Fibroblast of peridontal ligament (primary cell): ENCODE results near the gene TAF5L.
A peak's percentile ranks its signal among the peaks of the same experiment; 100 is the strongest.
"Not testable (repeated sequence)": the region's sequence is repeated elsewhere in the genome, so short reads cannot be mapped to it uniquely, and the experiment has no call there.

Source experiments
- DNase-seq: peaks from one replicate; pipeline ENCODE4 v3.0.0-alpha.2; 2010; ENCODE audit errors: extremely low read depth

The TAF5L gene

DNA sequence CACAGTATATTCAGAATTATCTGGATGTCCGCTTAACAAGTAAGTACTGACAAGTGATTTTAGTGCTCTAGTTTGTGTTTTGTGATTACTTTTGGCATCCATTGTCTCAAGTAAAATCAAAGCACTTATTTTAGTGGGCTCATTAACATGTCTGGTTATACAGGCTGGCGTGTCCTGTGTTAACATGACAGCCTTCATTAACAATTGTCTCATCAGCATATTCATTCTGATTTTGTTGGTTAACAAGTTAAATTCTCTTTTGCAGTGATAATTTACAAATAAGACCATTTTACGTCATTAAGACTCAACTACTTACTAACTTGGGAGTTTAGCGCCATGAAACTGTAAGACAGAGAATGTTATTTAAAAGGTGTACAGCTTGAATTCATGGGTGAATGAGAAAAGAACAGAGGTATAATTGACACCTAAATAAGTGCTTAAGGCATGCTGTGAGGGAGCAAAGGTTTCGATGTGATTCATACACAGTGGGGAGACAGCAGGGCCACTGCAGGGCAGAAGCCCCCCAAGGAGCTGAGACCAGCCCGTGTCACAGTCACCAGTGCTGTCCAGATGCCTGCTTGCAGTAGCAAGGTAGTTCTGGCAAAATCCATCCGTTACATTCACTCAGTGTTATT lies 22.4 kb downstream of the TAF5L start:
- no peak for DNase-seq

DNA sequence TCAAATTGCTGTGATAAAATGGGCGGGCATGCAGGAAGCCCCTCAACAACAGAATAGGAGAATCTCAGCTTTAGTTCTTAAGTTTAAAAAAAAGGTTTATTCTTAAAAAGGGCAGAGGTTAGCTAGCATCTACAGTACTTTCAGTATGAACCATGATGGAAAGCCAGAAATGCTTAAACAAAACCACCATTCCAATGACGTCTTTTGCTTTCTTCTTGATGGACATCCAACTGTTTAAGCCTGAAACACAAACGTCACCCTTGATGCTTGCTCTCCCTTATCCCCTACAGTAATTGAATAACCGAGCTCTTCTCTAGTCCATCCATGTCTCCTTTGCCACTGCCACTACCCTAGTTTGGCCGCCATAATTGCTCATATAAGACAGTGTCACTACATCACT lies 25.7 kb downstream of the TAF5L start:
- DNase-seq, result no peak

GRCh38 chr1:229599218-229599954 lies 26.5 kb downstream of the TAF5L start:
- no peak for DNase-seq

GRCh38 chr1:229597877-229598276 lies 28.0 kb downstream of the TAF5L start:
- peak; percentile 36 for DNase-seq

DNA sequence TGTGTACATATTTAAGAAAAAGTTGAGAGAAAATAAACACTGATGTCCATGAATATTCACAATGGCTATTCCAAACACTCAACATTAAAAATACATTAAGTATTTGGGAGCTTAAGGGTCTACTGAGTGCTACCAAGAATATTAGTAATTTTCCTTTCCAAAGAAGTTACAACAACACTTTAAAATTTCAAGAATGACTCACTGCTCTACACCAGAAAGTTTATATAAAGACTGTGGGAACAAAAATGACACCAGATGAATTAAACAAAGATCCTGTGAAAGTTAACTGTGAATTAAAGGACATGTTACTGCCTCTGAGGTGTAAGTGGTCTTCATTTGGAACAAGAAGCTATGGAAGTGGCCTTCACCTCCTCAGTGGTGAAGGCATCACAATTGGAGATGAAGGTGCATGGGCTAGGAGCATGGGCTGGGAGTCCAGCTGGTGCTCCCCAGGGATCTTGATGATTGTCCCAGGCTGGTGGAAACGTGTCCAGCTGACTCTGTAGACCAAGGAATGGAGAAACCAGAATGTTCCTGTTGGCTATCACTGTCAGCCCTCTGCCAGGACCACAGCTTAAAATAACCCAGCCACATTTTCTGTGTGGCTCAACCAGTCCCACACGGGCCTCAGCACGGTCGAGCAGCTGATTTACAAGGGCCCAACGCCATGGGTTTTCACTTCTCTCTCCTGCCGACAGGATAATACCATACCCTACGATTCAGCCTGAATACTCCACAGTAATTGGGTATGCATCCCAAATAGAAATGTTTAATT lies 28.8 kb downstream of the TAF5L start:
- DNase-seq, result peak; percentile 80

DNA sequence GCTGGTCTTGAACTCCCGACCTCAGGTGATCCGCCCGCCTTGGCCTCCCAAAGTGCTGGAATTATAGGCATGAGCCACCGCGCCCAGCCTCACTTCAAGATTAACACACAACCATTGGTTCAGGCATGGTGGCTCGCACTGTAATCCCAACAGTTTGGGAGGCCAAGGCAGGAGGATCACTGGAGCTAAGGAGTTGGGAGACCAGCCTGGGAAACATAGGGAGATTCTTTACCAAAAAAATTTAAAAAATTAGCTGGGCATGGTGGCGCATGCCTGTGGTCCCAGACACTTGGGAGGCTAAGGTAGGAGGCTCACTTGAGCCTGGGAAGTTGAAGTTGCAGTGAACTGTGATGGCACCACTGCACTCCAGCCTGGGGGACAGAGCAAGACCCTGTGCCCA lies 30.0 kb downstream of the TAF5L start:
- DNase-seq, result not testable (repeated sequence)

DNA sequence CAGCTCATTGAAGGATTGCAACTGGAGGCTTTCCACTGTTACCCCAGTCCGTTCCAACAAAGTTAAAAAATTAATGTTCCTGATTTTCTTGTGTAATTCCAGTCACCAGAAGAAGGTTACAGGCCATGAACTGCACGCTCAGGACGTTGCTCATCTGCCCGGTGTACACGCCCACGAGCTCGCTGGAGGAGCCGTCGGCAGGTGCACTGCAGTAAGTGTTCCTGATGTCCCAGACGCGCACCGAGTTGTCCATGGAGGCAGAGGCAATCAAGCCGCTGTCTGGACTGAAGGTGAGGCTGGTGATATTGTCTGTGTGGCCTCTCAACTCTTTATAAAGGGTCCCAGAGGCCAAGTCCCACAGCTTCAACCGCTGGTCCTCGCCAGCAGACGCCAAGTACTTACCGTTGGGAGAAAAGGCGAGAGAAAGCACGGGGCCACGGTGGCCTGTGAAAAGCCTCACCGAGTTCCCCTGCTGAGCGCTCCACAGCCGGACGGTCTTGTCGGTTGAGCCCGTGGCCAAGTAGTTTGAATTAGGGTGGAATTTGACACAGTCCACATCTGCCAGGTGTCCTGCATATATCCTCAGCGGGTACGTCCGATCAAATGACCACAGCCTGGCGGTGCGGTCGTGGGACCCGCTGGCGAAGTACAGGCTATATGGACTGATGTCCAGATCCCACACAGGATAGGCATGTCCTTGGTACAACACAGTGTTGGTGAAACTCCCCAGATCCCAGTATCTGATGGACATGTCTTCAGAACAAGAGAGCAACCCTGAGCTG lies 31.5 kb downstream of the TAF5L start:
- DNase-seq, result no peak

GRCh38 chr1:229593800-229594199 lies 32.1 kb downstream of the TAF5L start:
- no peak for DNase-seq

GRCh38 chr1:229590119-229590518 lies 35.8 kb downstream of the TAF5L start:
- DNase-seq, result no peak

- DNase-seq, result no peak
Measured at GRCh38 chr1:229585338-229585737, 40.6 kb downstream of the TAF5L start.

DNA sequence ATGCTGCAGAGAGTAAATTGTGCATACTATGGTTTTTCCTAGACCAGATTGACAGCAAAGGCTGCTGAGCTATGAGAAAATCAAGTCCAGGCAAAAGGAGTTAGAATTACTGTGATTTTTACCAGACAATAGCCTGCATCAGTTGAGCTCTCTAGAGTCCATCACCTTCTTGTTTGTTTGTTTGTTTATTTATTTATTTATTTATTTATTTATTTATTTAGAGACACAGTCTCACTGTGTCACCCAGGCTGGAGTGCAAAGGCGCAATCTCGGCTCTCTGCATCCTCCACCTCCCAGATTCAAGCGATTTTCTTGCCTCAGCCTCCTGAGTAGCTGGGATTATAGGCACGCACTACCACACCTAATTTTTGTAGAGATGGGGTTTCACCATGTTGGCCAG lies 43.2 kb downstream of the TAF5L start:
- no peak for DNase-seq

DNA sequence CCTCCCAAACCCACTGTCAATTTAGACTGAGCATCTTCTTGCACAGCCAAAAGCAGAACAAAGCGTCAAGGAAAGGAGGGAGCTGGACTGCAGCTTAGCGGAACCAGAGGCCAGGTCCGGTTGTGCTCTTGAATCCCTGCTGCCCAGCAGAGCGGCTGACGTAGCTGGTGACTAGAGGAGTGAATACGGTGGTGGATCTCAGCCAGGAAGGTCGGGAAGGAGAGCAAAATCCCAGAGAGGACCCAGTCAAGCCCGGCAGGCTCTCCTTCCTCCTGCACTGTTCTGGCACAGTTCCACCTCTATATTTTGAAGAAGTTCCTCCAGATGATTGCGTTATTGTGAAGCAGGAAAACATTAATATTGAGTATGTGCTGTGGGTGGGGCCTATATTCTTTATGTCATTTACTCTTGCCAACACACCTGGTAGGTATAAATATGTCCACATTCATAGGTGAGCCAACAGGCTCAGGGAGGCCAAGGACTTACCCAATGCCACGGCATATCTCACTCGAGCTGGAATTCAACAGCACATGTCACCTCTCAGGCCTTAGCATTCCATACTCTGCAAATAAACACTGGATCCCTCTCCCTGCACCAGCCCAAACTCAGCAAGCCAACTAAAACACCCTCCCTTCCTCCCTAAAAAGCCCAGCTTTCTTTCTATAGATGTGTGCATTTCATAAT lies 43.8 kb downstream of the TAF5L start:
- no peak for DNase-seq

GRCh38 chr1:229581485-229581884 lies 44.4 kb downstream of the TAF5L start:
- no peak for DNase-seq

DNA sequence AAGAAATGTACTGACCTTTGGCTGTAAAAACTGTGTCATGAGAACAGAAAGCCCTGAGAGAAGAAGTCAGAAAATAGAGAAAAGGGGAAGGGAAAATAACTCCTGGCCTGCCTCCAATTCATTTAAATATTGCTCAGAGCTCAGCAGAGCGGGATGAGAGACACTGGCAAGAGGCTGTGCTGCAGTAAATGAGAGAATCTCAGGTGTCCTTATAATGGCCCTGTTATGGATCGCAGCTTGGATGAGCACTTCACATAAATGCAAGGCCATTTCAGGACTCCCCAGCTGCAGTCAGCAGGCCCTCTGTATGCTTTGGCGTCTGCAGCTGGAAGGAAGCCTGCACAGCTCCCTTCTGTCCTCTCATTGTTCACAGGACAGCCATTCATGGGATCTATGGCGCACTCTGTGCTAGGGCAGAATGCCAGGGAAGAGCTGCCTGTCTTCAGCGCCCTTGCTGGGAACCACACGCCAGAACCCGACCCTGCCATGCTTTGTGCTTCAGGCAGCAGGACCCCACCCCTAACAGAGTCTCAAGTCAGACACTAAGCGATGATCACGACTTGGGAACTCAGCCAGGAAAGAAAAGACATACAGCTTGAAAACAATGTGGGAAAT lies 46.8 kb downstream of the TAF5L start:
- DNase-seq, result peak; percentile 15

GRCh38 chr1:229578168-229579058 lies 47.5 kb downstream of the TAF5L start:
- no peak for DNase-seq

- DNase-seq, result no peak
Measured at GRCh38 chr1:229574679-229575442, 51.1 kb downstream of the TAF5L start.

GRCh38 chr1:229572286-229572685 lies 53.6 kb downstream of the TAF5L start:
- DNase-seq, result no peak

DNA sequence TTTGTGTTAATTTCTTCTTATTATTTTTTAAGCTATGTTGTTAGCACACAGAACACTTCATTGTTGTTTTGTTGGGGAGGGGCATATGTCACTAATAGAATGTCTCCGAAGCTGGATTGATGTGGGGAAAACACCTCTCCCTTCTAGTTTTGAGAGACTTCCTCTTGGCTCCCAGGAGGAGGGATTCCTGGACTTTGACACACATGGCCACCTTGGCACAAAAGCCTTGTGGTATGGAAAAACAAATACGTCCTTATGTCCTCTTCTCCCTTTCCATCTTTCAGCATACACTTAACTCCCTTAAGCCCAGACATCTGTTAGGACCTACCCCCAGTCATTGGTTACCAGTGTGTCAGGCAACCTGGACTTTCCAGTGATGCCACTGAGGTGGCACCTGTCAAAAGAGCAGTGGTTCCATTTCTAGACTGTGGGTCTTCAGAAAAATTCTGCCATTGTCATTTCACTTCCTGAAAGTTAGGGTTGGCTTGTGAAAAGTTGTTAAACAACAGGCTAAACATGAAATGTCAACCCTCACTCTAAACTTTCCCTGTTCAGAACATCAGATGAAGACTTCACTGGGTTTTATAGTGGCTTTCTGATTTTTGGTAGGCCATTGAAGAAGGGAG lies 54.9 kb downstream of the TAF5L start:
- DNase-seq, result no peak

GRCh38 chr1:229570305-229570704 lies 55.6 kb downstream of the TAF5L start:
- no peak for DNase-seq
